H9 (cell line): ENCODE measurements around the gene NCF2. TPM values are rescaled to one million over a fixed set of nuclear protein-coding genes. Genes with fewer than 3 reads are reported as not detected.

ENCODE experiments used
- DNase-seq: peaks from one replicate; pipeline ENCODE4 v3.0.0-alpha.2; 2017
- H2AFZ ChIP-seq: one replicate; pipeline ENCODE4 v1.6.1; 2013; ENCODE audit warnings: mild to moderate bottlenecking, low read length, control low read depth, moderate library complexity
- H2AK5ac ChIP-seq: 2 replicates; pipeline ENCODE4 v1.6.1; 2013; ENCODE audit warnings: low read length, control low read depth, mixed read lengths; ENCODE audit not compliant: insufficient read length
- H2BK120ac ChIP-seq: one replicate; pipeline ENCODE4 v1.6.1; 2013; ENCODE audit warnings: low read depth, mild to moderate bottlenecking, low read length, control low read depth, inconsistent platforms; ENCODE audit not compliant: poor library complexity, severe bottlenecking
- H2BK12ac ChIP-seq: 2 replicates; pipeline ENCODE4 v1.6.1; 2013; ENCODE audit warnings: low read length, control low read depth, mixed read lengths, low read depth; ENCODE audit not compliant: insufficient read length
- H2BK15ac ChIP-seq: 2 replicates; pipeline ENCODE4 v1.6.1; 2013; ENCODE audit warnings: low read depth, low read length, control low read depth
- H2BK20ac ChIP-seq: one replicate; pipeline ENCODE4 v1.6.1; 2013; ENCODE audit warnings: low read depth, mild to moderate bottlenecking, low read length, control low read depth, inconsistent platforms; ENCODE audit not compliant: poor library complexity, severe bottlenecking
- H2BK5ac ChIP-seq: 2 replicates; pipeline ENCODE4 v1.6.1; 2013; ENCODE audit warnings: low read length, control low read depth, mixed read lengths; ENCODE audit not compliant: insufficient read length
- H3K14ac ChIP-seq: 2 replicates; pipeline ENCODE4 v1.6.1; 2013; ENCODE audit warnings: low read length, control low read depth; ENCODE audit not compliant: insufficient read depth
- H3K18ac ChIP-seq: 2 replicates; pipeline ENCODE4 v1.6.1; 2013; ENCODE audit warnings: low read depth, mild to moderate bottlenecking, mixed read lengths, low read length, control low read depth; ENCODE audit not compliant: insufficient read length
- H3K23ac ChIP-seq: 2 replicates; pipeline ENCODE4 v1.6.1; 2013; ENCODE audit warnings: low read length, control low read depth, mixed read lengths, low read depth; ENCODE audit not compliant: insufficient read length
- H3K23me2 ChIP-seq: 2 replicates; pipeline ENCODE4 v1.6.1; 2013; ENCODE audit warnings: low read depth, mild to moderate bottlenecking, mixed read lengths, low read length, control low read depth; ENCODE audit not compliant: insufficient read length, poor library complexity, severe bottlenecking
- H3K27ac ChIP-seq: 2 replicates; pipeline ENCODE4 v1.5.1; 2013; ENCODE audit warnings: low read length, control low read depth, mixed read lengths, low read depth; ENCODE audit not compliant: insufficient read length
- H3K27me3 ChIP-seq: 2 replicates; pipeline ENCODE4 v1.6.1; 2013; ENCODE audit warnings: low read length, control low read depth, inconsistent platforms; ENCODE audit not compliant: insufficient read depth
- H3K4ac ChIP-seq: 2 replicates; pipeline ENCODE4 v1.6.1; 2013; ENCODE audit warnings: low read depth, mild to moderate bottlenecking, control low read depth, inconsistent platforms, low read length, moderate library complexity
- H3K4me1 ChIP-seq: 2 replicates; pipeline ENCODE4 v1.6.1; 2013; ENCODE audit warnings: low read length, control low read depth, inconsistent platforms; ENCODE audit not compliant: insufficient read depth
- H3K4me2 ChIP-seq: 2 replicates; pipeline ENCODE4 v1.6.1; 2013; ENCODE audit warnings: low read length, control low read depth, mixed read lengths; ENCODE audit not compliant: insufficient read length, insufficient read depth
- H3K56ac ChIP-seq: 2 replicates; pipeline ENCODE4 v1.6.1; 2013; ENCODE audit warnings: low read depth, mild to moderate bottlenecking, mixed read lengths, low read length, control low read depth; ENCODE audit not compliant: insufficient read length
- H3K79me1 ChIP-seq: 2 replicates; pipeline ENCODE4 v1.6.1; 2013; ENCODE audit warnings: low read depth, mild to moderate bottlenecking, moderate library complexity, low read length, control low read depth, inconsistent platforms; ENCODE audit not compliant: insufficient read depth, poor library complexity, severe bottlenecking
- H3K79me2 ChIP-seq: 2 replicates; pipeline ENCODE4 v1.6.1; 2013; ENCODE audit warnings: low read length, control low read depth, inconsistent platforms; ENCODE audit not compliant: insufficient read depth
- H3K9ac ChIP-seq: 2 replicates; pipeline ENCODE4 v1.6.1; 2013; ENCODE audit warnings: low read length, control low read depth, mixed read lengths; ENCODE audit not compliant: insufficient read length; ENCODE audit errors: extremely low read depth
- H3K9me3 ChIP-seq: one replicate; pipeline ENCODE4 v1.6.1; 2013; ENCODE audit warnings: low read depth, low read length, inconsistent platforms; ENCODE audit not compliant: control insufficient read depth
- H3T11ph ChIP-seq: one replicate; pipeline ENCODE4 v1.6.1; 2013; ENCODE audit warnings: mild to moderate bottlenecking, low read length, control low read depth, inconsistent platforms
- H4K20me1 ChIP-seq: one replicate; pipeline ENCODE4 v1.6.1; 2013; ENCODE audit not compliant: control insufficient read depth, insufficient read length, insufficient read depth
- H4K5ac ChIP-seq: 2 replicates; pipeline ENCODE4 v1.6.1; 2013; ENCODE audit warnings: low read depth, mild to moderate bottlenecking, mixed read lengths, low read length, control low read depth; ENCODE audit not compliant: insufficient read length
- H4K8ac ChIP-seq: replicated peaks from 2 replicates; pipeline ENCODE4 v1.6.1; 2013; ENCODE audit warnings: low read length, control low read depth, mixed read lengths, low read depth; ENCODE audit not compliant: insufficient read length
- H4K91ac ChIP-seq: 2 replicates; pipeline ENCODE4 v1.6.1; 2013; ENCODE audit warnings: low read depth, mild to moderate bottlenecking, moderate library complexity, mixed read lengths, low read length, control low read depth; ENCODE audit not compliant: insufficient read length
- H3K27ac Mint-ChIP-seq, 3 experiments: 2 replicates in 2 of 3; 3 replicates in 1 of 3; pipeline ENCODE4 v1.8.0; 2020 to 2021; ENCODE audit warnings: mixed read lengths in 3 of 3, mild to moderate bottlenecking in 1 of 3, moderate library complexity in 1 of 3
- H3K27me3 Mint-ChIP-seq: 2 replicates; pipeline ENCODE4 v1.8.0; 2021; ENCODE audit warnings: low read depth, mild to moderate bottlenecking, moderate library complexity, mixed read lengths
- H3K36me3 Mint-ChIP-seq, 3 experiments: 2 replicates in 2 of 3; 3 replicates in 1 of 3; pipeline ENCODE4 v1.8.0; 2020 to 2021; ENCODE audit warnings: low read depth in 3 of 3, mixed read lengths in 3 of 3; ENCODE audit not compliant: insufficient read depth in 1 of 3
- H3K4me1 Mint-ChIP-seq, 2 experiments: 2 replicates each; pipeline ENCODE4 v1.8.0; 2020; ENCODE audit warnings: mixed read lengths in 2 of 2
- H3K4me3 Mint-ChIP-seq, 2 experiments: 2 replicates in 1 of 2; 3 replicates in 1 of 2; pipeline ENCODE4 v1.8.0; 2020 to 2021; ENCODE audit warnings: mild to moderate bottlenecking in 2 of 2, mixed read lengths in 2 of 2, moderate library complexity in 1 of 2
- H3K9me3 Mint-ChIP-seq, 2 experiments: 2 replicates in 1 of 2; 3 replicates in 1 of 2; pipeline ENCODE4 v1.8.0; 2020; ENCODE audit warnings: mild to moderate bottlenecking in 2 of 2, mixed read lengths in 2 of 2, moderate library complexity in 1 of 2
- CTCF ChIP-seq: fragments of 200-600 bp; sonication (generic); conservative IDR thresholded peaks from 3 replicates; pipeline ENCODE4 v1.8.0; 2021; ENCODE audit warnings: antibody characterized with exemption, mild to moderate bottlenecking
- WGBS: extraction: QIAGEN DNeasy Blood & Tissue Kit; methylation state at CpG from one replicate; pipeline ENCODE4 v1.1.7; 2013; ENCODE audit warnings: missing lambda C conversion rate, low lambda C conversion rate, mixed read lengths; ENCODE audit not compliant: insufficient read length; ENCODE audit errors: extremely low coverage; 5-methylcytosine and 5-hydroxymethylcytosine counted together
- total RNA-seq: library from RNA; stranded (reverse); gene quantifications from 2 replicates; pipeline ENCODE4 v1.2.1, GENCODE V29; 2021

The NCF2 gene
- total RNA-seq, 1 experiment from 2014 or later, result not detected

DNA sequence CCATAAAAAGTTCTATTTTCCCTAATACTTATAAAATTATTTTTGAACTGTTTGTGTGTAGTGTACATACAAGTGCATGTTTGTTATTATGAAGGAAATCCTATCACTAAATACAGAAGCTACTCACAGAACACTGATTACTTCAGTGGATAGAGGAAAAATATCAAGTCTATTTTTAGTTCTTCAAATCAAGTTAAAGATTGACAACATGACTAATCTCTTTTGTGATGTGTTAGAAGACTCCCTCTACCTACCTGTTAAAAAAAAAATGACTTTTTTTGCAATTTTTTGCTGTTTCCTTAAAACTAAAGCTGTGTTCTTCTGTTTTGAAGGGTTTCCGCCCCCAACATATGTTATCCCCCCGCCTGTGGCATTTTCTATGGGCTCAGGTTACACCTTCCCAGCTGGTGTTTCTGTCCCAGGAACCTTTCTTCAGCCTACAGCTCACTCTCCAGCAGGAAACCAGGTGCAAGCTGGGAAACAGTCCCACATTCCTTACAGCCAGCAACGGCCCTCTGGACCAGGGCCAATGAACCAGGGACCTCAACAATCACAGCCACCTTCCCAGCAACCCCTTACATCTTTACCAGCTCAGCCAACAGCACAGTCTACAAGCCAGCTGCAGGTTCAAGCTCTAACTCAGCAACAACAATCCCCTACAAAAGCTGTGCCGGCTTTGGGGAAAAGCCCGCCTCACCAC is 45.5 kb downstream of the NCF2 start:
- no peaks in the 10 kb centered on the region for H3K79me2 ChIP-seq

More for the DNA sequence above, 45.5 kb downstream of the NCF2 start:
- Histone ChIP-seq H2BK120ac (no peak overlapping the region), H2BK12ac (no peak overlapping the region), H2BK20ac (no peak overlapping the region), H3K27me3 (no peaks in the 10 kb centered on the region), H3K9me3 (no peaks in the 10 kb centered on the region), H4K20me1 (no peaks in the 10 kb centered on the region), H3K23me2 (no peaks in the 10 kb centered on the region), H3K27ac (no peak overlapping the region), H3K4ac (no peak overlapping the region), H3K79me1 (no peaks in the 10 kb centered on the region), H2AK5ac (no peak overlapping the region), H3K23ac (no peak overlapping the region), H3K9ac (no peak overlapping the region), H2BK15ac (no peak overlapping the region), H3T11ph (no peak overlapping the region), H2AFZ (no peak overlapping the region), H4K91ac (no peak overlapping the region), H4K5ac (no peak overlapping the region), H3K4me1 (peaks cover 2% of the 10 kb centered on the region; the same call in 1 of the 2 replicates), H3K18ac (no peak overlapping the region), H3K56ac (no peak overlapping the region), H3K14ac (no peak overlapping the region), H3K4me2 (no peak overlapping the region), H4K8ac (no peak overlapping the region), H2BK5ac (no peak overlapping the region)
- Mint-ChIP-seq H3K4me1 (peaks cover 30 to 36% of the 10 kb centered on the region in 2 experiments), H3K27ac (peak overlapping the region; percentile 46 to 92 (median 77); a peak in 4 of 7 replicates), H3K4me3 (no peak overlapping the region), H3K9me3 (no peaks in the 10 kb centered on the region), H3K27me3 (no peaks in the 10 kb centered on the region), H3K36me3 (peaks cover 28 to 77% (median 60%) of the 10 kb centered on the region in 3 experiments; a peak in 6 of 7 replicates)
- no CpG with 5 or more reads among the region's 5 CpGs for WGBS
- no peak for TF ChIP-seq CTCF
- DNase-seq, result no peak
